HL-60 (cell line): ENCODE measurements around the gene MSI2.

ENCODE experiments used
- GABPA ChIP-seq: IDR thresholded peaks from 2 replicates; pipeline ENCODE4 v1.6.1; 2012; ENCODE audit warnings: low read depth
- POLR2AphosphoS5 ChIP-seq: IDR thresholded peaks from 2 replicates; pipeline ENCODE4 v1.6.1; 2012; ENCODE audit warnings: low read depth
- TF ChIP-seq, protein P1 (sequence below): IDR thresholded peaks from one replicate; pipeline ENCODE4 v1.5.1; 2011; ENCODE audit warnings: low read length, control low read depth, inconsistent platforms; ENCODE audit not compliant: insufficient read depth
- TF ChIP-seq, protein P2 (sequence below): IDR thresholded peaks from 2 replicates; pipeline ENCODE4 v1.6.1; 2012; ENCODE audit warnings: low read depth; ENCODE audit not compliant: insufficient replicate concordance

DNA sequence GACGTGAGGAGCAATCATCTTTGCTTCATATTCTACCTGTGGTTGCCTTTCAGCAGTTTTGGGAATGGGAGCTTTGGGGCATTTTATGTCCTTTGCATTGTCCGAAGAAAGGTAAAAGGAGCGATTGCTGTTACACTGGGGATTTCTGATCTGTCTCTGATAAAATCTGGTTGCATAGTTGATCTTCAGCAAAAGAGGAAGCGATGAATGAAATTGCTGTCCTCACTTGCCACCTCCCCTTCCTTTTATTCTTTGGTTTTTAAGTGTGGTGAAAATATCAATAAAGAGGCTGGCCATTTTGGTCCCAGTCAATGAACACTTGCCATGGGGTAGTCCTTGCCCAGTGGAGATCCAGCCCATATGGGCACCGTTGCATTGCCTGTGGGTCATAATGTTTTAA lies 236.8 kb downstream of the MSI2 start:
- TF ChIP-seq GABPA (no peak), POLR2AphosphoS5 (no peak)
- TF ChIP-seq, protein P1, sequence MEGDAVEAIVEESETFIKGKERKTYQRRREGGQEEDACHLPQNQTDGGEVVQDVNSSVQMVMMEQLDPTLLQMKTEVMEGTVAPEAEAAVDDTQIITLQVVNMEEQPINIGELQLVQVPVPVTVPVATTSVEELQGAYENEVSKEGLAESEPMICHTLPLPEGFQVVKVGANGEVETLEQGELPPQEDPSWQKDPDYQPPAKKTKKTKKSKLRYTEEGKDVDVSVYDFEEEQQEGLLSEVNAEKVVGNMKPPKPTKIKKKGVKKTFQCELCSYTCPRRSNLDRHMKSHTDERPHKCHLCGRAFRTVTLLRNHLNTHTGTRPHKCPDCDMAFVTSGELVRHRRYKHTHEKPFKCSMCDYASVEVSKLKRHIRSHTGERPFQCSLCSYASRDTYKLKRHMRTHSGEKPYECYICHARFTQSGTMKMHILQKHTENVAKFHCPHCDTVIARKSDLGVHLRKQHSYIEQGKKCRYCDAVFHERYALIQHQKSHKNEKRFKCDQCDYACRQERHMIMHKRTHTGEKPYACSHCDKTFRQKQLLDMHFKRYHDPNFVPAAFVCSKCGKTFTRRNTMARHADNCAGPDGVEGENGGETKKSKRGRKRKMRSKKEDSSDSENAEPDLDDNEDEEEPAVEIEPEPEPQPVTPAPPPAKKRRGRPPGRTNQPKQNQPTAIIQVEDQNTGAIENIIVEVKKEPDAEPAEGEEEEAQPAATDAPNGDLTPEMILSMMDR = no peak
- TF ChIP-seq, protein P2, sequence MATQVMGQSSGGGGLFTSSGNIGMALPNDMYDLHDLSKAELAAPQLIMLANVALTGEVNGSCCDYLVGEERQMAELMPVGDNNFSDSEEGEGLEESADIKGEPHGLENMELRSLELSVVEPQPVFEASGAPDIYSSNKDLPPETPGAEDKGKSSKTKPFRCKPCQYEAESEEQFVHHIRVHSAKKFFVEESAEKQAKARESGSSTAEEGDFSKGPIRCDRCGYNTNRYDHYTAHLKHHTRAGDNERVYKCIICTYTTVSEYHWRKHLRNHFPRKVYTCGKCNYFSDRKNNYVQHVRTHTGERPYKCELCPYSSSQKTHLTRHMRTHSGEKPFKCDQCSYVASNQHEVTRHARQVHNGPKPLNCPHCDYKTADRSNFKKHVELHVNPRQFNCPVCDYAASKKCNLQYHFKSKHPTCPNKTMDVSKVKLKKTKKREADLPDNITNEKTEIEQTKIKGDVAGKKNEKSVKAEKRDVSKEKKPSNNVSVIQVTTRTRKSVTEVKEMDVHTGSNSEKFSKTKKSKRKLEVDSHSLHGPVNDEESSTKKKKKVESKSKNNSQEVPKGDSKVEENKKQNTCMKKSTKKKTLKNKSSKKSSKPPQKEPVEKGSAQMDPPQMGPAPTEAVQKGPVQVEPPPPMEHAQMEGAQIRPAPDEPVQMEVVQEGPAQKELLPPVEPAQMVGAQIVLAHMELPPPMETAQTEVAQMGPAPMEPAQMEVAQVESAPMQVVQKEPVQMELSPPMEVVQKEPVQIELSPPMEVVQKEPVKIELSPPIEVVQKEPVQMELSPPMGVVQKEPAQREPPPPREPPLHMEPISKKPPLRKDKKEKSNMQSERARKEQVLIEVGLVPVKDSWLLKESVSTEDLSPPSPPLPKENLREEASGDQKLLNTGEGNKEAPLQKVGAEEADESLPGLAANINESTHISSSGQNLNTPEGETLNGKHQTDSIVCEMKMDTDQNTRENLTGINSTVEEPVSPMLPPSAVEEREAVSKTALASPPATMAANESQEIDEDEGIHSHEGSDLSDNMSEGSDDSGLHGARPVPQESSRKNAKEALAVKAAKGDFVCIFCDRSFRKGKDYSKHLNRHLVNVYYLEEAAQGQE = no peak
